ENCODE data around the gene LRRC8C.
"Not testable (repeated sequence)": the region's sequence is repeated elsewhere in the genome, so short reads cannot be mapped to it uniquely, and the experiment has no call there.

The LRRC8C gene

GRCh38 chr1:89704014-89704413 is 71.1 kb downstream of the LRRC8C start:
- no peak for DNase-seq (ENCODE audit: low read depth)

- DNase-seq (ENCODE audit: low read depth), result not testable (repeated sequence)
These were observed 72.0 kb downstream of the LRRC8C start for GRCh38 chr1:89704885-89705284.

- DNase-seq (ENCODE audit: low read depth), result no peak
These were observed 73.2 kb downstream of the LRRC8C start for GRCh38 chr1:89705901-89706699.

GRCh38 chr1:89706700-89707012 is 73.7 kb downstream of the LRRC8C start:
- DNase-seq (ENCODE audit: low read depth), result no peak

GRCh38 chr1:89708751-89709375 is 75.9 kb downstream of the LRRC8C start:
- DNase-seq (ENCODE audit: low read depth), result no peak

- DNase-seq (ENCODE audit: low read depth), result no peak
These were observed 77.7 kb downstream of the LRRC8C start for GRCh38 chr1:89710498-89711139.

GRCh38 chr1:89711140-89711778 is 78.3 kb downstream of the LRRC8C start:
- no peak for DNase-seq (ENCODE audit: low read depth)

GRCh38 chr1:89712420-89712819 is 79.5 kb downstream of the LRRC8C start:
- DNase-seq (ENCODE audit: low read depth), result no peak

GRCh38 chr1:89715677-89716076 is 82.8 kb downstream of the LRRC8C start:
- DNase-seq (ENCODE audit: low read depth), result no peak

GRCh38 chr1:89719502-89720306 is 86.8 kb downstream of the LRRC8C start:
- DNase-seq (ENCODE audit: low read depth), result no peak

- DNase-seq (ENCODE audit: low read depth), result no peak
These were observed 87.9 kb downstream of the LRRC8C start for GRCh38 chr1:89720839-89721238.

GRCh38 chr1:89721351-89721750 is 88.4 kb downstream of the LRRC8C start:
- DNase-seq (ENCODE audit: low read depth), result no peak

- no peak for DNase-seq (ENCODE audit: low read depth)
These were observed 90.2 kb downstream of the LRRC8C start for GRCh38 chr1:89723144-89723543.

- DNase-seq (ENCODE audit: low read depth), result no peak
These were observed 90.9 kb downstream of the LRRC8C start for GRCh38 chr1:89723863-89724262.

GRCh38 chr1:89724369-89725010 is 91.6 kb downstream of the LRRC8C start:
- DNase-seq (ENCODE audit: low read depth), result no peak

- DNase-seq (ENCODE audit: low read depth), result no peak
These were observed 92.1 kb downstream of the LRRC8C start for GRCh38 chr1:89725011-89725370.

- no peak for DNase-seq (ENCODE audit: low read depth)
These were observed 92.7 kb downstream of the LRRC8C start for GRCh38 chr1:89725631-89726030.

GRCh38 chr1:89727517-89728312 is 94.8 kb downstream of the LRRC8C start:
- no peak for DNase-seq (ENCODE audit: low read depth)

- no peak for DNase-seq (ENCODE audit: low read depth)
These were observed 95.5 kb downstream of the LRRC8C start for GRCh38 chr1:89728381-89728780.

- DNase-seq (ENCODE audit: low read depth), result no peak
These were observed 99.3 kb downstream of the LRRC8C start for GRCh38 chr1:89732206-89732605.

Measured in activated T-cell treated with anti-CD3 and anti-CD28 coated beads for 1 hour (primary cell).